SW480 (cell line): ENCODE measurements around the gene ANXA8L1.
"Not testable (repeated sequence)": the region's sequence is repeated elsewhere in the genome, so short reads cannot be mapped to it uniquely, and the experiment has no call there.

Source experiments
- DNase-seq: peaks from one replicate; pipeline ENCODE4 v3.0.0-alpha.2; 2016; ENCODE audit warnings: low spot score

Gene ANXA8L1

DNA sequence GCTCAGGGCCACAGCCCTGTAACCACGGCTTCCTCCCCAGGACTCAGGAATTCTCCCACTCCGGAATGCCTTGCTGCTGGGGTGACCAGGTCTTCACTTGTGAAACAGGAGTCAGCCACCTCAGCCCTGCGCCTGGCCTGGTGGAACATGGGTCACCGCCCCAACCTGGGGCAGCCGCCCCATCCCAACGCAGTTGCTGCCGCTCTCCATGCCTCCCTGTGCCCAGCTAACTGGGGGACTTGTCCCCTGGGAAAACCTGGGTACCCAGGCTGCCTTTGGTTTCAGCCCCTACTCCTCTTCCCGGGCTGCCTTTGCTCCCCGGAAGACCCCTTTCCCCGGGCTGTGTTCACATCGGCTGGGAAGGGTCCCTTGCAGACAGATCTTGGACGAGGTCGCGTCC, 22.2 kb downstream of the ANXA8L1 start:
- not testable (repeated sequence) for DNase-seq

DNA sequence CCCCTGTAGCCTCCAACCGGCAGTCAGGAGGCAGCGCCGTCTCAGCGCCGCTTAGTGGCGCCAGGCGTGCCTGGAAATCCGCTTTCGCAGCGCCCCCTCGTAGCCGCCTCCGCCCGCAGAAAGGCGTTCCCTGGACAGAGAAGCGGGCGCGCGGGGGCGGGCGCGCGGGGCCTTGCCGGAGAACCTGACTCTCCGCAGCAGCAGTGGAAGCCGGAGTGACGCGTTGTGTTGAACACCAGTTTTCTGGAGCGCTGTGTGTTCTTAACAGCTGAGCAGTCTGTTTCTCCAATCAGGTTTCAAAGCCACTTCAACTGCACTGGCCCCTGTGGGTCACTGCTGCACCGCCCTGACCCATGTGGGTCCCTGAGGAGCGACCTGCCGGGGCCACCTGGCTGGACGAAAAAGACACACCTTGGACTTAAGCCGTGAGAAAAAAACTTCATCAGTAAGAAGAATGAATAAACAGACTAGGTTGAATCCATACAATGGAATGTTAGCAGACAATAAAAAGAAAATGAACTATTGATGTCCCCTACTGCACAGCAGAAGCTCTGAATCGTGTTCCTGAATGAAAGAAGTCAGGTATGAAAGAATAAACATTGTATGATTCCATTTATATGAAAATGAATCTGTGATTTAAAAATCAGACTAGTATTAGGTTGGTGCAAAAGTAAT, 22.8 kb downstream of the ANXA8L1 start:
- DNase-seq: peak; percentile 27

DNA sequence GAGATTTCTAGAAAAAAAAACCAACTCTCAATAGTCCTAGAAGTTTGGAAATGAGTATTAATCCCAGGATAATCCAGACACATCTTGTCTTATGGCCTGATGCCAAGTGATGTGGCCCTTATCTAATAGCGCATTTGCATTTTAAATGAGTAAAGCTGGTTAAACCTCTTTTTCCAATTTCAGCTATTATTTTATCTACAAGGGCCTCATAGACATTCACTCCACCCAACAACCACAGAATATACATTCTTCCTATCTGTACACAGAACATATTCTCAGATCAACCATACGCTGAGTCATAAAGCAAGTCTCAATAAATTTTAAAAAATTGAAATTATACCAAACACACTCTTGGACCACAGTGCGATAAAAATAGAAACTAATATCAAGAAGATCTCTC, 34.0 kb downstream of the ANXA8L1 start:
- DNase-seq: not testable (repeated sequence)

DNA sequence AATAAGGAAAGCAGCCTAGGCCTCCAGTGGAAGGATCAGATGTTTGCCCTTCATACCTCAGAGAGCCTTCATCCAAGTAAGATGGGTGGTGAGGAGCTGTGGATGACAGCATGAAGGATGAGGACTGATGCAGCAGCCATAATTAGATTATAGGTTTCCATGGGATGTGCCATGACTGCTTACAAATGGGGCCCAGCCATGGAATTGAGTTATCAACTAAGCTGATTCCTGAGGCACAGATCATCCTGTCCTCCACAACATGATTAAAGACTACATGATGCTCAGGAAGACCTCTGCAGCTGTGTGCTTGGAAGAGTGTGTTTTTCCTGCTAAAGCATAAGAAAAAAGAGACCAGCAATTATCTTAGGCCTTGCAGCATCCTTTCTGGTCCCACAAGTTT, 35.5 kb downstream of the ANXA8L1 start:
- DNase-seq: not testable (repeated sequence)

DNA sequence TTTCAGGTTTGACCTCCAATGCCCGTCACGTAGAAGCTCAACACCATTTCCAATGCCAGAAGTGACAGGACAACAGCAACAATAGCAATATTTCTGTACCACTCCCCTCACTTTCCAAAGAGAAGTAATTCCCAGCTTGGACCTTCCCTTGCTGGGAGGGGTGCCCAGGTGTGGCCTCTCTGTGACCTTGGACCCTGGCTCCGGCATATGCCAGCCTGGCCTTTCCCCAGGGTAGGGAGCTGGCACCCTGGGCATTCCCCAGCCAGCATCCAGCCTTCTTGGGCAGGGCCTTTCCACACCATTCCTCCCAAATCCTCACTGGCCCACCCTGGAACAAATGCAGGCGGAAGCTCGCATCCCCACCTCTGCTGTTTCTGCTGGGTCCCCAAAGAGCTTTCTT, 37.1 kb downstream of the ANXA8L1 start:
- not testable (repeated sequence) for DNase-seq

DNA sequence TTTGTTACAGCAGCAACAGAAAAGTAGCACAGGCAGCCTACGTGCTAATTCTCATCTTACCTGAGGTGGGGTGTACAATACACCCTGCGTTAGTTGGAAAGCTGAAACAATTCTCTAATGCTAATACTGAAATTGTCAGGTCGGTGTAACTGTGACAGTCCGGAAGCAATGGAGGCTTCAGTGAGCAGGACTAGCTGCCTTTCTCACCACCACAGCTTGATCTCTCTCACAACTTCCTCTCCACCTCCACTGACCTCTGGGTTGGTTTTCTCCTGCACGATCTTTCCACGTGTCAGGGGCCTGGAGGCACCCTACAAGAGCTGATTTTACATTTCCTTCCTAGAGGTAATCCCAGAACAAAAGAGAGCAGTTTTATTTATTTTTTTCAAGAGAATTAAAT, 39.7 kb downstream of the ANXA8L1 start:
- not testable (repeated sequence) for DNase-seq

DNA sequence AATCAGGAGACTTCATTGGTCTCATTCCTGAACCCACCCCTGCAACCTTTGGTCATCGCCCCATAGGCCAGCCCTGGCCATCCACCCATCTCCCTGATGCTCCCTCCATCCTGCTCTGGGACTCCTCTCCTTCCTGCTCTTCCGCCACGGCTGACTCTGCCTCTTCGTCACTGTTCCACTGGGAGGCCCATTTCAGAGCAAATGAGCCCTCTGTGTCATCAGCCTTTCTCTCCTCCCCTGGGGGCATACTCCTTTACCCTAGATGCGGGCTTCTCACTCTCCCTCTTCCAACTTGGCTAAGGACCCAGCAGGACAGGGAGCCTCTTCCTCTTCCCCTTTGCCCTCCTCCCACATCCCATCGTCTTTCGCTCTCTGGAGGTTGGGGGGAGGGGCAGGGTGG, 42.7 kb downstream of the ANXA8L1 start:
- DNase-seq: not testable (repeated sequence)

DNA sequence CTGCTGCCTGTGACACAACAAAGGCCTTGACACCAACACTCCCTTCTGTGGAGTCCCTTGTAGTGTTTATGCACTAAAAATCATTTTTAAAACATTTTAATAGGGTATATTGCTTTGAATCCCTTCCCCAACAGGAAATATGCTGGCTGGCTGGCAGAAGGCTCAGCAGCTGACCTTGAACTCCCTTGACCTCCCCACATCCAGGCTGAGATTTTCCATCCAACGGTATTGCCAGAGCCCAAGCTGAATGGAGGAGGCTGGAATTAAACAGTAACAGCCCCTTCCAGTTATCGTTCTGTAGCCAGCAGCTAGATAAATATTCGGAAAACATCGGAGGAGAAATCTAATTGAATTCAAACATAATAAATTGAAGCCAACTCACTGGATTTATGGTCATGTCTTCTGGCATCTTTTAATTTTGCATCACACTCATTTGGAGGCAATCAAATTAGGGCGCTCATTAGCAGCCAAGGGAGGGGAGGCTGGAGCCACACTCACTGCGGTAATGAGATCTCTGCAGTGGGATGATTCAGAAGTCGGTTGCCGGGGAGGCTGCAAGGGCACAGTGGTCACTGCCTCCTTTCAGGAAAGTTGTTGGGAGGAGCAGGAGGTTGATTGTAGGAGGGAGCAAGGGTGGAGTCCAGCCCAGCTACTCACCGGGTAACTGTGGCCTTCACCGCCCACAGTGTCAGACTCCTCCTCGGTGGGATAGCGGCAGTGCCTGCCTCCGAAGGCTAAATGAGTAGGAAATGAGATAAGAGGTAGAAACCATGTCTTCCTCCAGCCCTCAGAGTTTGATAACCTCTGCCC, 44.2 kb downstream of the ANXA8L1 start:
- not testable (repeated sequence) for DNase-seq

DNA sequence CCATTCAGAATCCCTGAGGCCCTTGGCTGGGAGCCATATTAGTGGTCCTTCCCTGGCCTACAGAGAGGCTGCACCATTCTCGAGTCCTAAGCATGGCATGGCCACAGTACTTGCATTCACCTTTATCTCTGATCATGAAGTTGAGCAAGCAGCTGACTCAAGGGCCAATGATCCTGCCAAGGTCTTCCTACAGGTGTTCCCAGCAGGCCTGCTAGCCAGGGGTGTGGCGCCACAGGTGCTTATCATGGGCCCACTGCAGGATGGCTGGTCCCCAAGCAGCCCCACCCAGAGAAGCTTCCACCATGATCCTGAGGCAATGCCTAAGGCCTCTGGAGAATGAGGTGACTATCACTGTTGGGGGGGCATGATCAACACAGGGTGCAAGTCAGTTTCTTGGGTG, 48.0 kb downstream of the ANXA8L1 start:
- DNase-seq: not testable (repeated sequence)

DNA sequence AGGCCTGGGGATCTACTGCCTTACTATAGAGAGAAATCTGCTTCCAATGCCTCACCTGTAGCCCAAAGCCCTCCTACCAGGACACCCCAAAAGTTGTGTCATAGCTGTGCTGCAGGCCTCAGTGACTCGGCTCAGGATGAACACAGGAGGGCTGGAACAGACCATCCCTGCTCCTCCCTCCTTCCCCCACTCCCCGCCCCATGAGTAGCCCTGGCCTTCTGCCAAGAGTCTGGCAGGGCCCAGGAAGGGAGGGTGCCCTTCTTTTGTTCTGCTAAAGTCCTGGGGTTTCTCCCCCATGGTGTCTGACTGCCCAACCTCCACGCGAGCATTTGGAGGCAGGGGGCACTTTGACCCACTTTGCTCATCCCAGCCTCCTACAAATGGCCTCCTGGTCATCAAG, 65.4 kb downstream of the ANXA8L1 start:
- not testable (repeated sequence) for DNase-seq
